ENCODE data around the gene SERPINA4.
"Not testable (repeated sequence)": the region's sequence is repeated elsewhere in the genome, so short reads cannot be mapped to it uniquely, and the experiment has no call there.

The SERPINA4 gene

DNA sequence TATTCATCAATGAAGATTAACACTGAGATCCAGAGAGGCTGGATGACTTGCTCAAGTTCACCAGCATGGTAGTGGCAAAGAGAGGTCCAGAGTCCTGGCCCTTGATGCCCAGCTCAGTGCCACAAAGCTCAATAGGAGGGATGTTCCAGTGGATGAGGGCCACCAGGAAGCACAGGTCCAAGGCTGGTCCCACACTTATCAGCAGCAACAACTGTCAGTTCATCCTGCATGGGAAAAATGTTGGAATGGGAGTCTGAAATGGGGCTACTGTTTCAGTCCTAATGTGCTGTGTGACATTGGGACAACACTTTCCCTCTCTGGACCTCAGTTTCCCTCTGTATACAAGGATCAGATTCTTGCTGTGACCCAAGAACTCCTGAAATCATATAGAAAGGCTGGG is 31.2 kb downstream of the SERPINA4 start:
- no peak for DNase-seq

DNA sequence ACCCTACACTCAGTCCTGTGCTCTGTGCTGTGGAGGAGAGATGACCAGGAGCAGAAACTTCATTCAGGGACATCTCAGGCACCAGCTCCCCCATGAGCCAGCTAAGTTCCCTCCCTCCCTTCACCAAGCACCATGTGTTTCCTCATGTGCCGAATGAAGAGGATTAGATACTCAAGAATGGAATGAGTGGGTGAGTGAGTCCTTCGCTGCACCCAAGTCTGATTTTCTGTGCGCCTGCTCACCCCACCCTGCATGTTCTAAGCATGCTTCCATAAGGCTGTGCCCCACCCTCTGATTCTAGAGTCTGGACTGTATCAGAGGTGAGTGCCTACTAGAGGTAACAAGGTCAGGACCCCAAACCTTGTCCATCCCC is 32.1 kb downstream of the SERPINA4 start:
- DNase-seq, result no peak

DNA sequence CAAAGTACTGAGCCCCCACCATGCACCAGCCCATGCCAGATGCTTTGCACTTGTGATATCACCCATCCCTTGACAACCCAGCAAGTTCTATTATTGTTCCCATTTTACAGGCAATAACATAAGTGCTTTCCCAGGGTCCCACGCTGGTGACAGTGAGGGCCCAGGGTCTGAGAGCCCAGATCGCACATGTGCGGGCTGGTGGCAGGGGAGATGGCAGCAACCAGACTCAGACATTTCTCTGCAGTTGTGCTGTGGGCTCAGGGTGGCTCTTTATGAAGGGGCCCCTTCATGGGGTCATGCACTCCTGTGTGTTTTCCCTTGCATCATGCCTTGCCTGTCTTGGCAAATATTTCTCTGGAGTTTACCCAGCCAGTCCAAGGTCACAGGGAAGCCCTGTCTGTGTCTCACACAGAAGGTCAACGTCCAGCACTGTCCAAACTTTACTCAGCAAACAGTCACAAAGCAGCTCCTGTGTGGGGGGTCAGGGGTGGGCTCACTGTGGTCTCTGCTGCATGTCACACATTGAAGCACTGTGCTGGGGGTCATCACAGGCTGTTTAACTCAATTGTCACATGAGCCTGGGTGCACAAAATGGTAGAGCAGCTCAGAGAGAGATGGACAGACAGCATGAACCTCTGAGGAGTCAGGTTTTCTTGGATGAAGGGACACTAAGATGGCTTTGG is 32.6 kb downstream of the SERPINA4 start:
- DNase-seq, result no peak

DNA sequence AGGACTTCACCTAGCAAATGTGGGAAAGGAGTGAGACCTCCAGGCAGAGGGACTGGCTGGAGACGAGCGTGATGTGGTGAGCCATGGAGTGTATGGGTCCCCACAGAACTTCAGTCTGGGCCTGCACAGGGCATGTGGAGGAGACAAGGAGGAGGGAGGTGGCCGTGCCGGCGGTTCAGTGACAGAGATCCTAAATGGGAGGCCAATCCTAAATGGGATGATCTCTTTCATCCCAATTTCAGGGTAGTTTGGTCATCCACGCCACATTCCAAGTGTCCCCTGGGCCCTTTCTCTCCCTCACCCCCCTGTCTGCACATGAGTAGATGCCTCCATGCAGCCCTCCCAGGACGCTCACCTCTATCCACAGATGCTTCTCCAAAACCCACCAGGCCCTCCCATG is 33.2 kb downstream of the SERPINA4 start:
- no peak for DNase-seq

DNA sequence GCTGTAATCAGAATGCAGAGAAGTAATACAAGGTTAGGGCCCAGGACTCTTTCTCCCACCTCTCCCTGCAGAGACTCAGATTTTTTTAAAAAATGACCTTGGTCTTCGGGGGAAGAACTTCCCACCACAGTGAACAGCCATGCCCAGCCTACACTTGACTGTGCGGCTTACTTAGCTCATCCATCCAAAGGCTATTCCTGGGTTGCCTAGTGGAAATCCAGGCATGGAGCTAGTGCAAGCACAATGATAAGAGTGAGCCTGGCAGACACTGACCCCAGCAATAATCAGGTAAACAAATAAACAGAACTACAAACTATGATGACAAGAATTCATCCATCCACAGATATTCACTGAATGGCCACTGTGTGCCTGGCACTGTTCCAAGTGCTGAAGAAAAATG is 34.7 kb downstream of the SERPINA4 start:
- DNase-seq, result no peak

DNA sequence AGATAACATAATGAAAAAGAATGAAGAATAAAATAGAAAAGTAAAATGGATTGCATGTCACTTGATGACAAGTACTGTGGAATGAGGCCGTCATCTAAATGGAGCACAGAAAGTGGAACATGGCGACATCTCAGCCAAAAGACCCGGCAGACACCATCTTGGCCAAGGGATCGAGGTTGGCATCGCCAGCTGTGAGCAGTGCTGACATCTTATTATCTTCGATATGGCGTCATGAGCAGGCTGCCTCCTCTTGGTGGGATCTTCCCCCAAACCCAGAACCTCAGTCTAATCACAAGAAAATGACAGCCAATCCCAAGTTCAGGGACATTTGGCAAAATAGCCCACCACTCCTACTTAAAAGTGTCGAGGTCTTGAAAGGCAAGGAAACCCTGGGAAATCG is 35.1 kb downstream of the SERPINA4 start:
- no peak for DNase-seq

DNA sequence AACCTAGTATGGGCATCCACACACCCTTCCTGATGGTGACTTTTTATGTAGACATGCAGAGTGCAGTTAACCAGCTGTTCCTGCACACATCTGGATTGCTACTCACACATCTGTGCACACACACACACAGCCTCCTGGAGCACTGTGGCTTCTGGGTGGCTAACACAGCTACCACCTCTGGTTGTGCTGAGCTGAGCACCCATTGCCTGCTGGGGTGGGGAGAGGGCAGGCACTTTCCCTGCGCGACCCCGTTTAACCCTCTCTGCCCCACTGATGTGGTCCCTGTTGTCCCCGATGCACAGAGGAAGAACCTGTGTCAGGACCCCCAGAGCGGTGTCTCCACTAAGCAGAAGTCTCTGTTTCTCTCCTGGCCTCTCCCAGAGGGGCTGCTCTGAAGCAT is 36.5 kb downstream of the SERPINA4 start:
- no peak for DNase-seq

DNA sequence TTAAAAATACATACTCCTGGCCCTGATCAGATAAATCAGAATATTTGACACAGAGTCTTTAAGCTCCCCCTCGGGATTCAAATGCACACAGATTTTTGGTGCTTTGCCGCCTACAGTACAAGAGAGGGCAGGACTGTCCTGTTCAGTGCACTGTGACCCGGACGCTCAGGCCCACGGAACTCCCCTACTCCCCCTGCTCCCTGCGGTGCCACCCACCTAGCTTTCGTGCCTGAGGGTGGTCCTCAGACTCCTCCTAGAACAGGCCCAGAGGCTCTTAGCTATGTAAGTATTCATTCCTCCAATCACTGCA is 37.2 kb downstream of the SERPINA4 start:
- DNase-seq, result no peak

DNA sequence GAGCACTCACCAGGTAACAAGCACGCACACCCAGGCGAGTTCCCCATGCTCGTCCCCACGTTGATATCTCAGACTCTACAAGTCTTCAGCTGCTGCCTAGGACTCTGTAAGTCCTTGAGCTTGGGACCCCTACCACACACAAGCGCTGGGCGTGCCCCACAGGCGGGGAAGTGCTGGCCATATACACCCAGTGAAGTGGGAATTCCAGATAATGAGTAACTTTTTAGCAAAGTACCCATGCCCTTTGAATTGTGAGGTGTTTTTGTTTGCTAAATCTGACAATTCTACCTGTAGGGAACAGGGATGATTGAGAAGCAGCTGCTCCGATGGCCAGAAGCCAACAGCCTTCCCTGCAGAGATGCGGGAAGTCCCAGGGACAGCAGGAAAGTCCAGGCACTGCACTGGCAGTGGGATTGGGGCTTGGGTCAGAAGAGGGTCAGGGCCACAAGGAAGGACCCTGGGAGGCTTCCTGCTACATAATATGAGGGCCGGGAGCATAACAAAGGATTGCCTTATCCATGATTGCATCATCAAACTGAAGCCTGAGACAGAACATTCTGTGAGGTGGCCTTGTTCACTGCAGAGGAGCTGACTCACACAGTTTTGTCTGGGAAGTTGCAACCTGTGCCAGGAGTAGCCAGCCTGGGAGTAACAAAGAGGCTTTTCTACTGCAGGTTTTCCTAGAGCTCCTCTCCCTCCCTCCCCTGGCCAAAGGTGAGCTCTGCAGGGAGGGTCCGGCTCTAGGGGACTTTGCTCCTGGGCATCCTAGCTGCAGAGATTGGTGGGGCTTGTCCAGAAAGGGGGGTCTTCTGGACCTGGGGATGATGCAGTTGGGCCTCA is 37.8 kb downstream of the SERPINA4 start:
- DNase-seq, result peak in 13 of 14 donors; percentile 8 to 88 (median 55)

DNA sequence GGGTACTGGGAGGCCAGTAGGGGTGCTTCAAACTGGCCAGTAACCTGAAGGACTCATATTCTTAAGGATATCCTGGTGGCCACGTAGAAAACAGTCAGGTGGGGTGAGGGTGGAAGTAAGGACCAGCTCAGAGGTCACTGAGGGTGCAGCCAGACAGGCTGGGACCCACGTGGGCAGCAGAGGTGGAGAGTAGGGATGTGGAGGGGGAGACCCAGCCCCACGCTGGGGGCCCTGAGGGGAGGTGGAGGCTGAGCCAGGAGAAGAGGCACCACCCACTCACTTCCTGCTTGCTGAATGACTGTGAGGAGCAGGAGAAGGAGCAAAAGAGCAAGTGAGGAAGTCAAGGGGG is 38.4 kb downstream of the SERPINA4 start:
- DNase-seq, result no peak

DNA sequence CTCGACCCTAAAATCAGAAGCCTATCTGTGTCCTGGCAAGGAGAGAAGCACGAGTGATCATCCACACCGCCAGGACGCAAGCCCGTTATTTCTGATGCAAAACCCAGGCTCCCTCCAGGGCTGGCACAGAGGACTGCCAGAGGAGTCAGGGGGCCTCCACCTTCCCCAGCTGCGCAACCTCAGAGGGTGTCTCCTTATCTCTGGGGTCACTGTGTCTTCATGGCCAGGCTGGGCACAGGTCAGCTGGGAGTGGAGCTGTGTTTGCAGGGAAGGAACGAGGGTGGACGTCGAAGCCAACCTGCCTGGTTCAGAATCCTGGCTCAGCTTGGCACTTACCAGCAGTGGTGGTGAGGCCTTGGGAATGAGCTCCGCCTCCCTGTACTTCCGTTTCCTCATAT is 38.9 kb downstream of the SERPINA4 start:
- DNase-seq, result no peak

DNA sequence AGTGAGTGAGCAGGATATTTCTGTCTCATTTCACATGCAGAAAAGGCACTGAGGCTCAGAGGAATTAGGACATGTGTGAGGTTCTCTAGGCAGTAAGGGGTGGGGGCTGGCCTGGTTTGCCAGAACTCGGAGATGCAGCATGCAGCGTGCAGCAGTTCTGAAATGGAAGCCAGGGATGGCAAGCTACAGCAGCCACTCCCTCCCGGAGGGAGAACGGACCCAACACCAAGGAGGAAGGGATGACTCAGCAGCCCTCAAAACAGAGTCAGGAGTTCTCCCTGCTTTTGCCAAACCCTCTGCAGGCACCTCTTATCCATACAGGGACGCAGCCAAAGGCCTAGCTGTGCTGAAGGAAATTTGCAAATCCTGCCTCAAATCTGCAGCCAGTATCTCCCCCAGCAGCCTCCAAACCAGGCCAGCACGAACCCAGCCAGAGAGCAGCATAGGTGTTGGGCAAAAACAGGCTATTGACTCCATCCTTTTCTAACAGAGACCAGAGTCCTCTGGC is 40.7 kb downstream of the SERPINA4 start:
- peak in 11 of 14 donors; percentile 8 to 82 (median 43) for DNase-seq

DNA sequence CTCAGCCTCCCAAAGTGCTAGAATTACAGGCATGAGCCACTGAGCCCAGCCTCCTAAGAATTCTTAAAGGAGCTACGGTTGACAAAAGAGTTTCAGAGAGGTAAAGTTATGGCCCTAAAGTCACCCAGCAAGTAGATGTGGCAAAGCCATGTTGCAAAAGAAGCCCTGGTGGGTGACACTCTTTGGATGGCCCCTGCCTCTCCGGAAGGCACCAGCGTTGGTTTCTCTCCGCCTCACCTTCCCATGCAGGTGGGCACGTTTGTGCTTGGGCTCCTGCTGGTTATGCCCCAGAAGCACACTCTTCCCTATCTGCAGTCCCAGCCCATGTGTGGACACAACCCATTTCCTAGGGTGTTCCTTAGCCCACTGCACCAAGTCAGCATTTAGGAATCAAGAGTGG is 41.5 kb downstream of the SERPINA4 start:
- no peak for DNase-seq

DNA sequence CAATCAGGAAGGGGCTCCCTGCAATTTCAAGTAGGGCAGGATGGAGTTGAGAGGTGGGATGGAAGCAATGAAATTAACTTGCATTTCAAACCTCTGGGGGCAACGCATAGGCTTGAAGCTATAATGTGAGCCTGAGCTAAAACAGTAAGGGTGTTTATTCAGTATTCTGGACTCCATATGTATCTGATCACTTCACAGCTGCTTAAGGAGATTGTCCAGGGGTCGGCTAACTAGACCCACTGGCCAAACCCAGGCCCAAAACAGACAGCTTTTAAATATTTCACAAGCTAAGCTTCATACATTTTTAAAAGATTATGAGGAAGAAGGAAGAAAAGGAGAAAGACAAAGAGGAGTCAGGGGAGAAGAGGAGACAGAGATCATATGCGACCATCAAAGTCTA is 44.1 kb downstream of the SERPINA4 start:
- DNase-seq, result no peak

DNA sequence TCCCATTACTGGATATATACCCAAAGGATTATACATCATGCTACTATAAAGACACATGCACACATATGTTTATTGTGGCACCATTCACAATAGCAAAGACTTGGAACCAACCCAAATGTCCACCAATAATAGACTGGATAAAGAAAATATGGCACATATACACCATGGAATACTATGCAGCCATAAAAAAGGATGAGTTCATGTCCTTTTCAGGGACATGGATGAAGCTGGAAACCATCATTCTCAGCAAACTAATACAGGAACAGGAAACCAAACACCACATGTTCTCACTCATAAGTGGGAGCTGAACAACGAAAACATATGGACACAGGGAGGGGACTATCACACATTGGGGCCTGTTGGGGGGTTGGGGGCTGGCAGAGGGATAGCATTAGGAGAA is 47.7 kb downstream of the SERPINA4 start:
- DNase-seq, result not testable (repeated sequence)

DNA sequence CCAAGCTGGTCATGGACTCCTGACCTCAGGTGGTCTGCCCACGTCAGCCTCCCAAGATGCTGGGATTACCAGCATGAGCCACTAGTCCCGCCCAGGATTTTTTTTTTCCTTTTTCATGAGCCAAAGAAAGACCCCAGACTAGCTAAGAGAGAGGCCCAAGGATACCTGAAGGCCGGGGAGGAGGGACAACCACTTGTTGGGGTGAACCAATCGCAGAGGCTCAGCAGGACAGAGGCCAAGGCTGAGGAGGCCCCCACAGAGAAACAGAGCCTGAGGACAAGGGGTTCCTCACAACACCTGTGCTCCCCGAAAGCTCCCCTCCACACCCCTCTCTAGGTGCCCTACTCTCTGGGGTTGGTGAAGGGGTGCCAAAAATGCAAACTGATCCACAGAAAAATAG is 49.9 kb downstream of the SERPINA4 start:
- no peak for DNase-seq

DNA sequence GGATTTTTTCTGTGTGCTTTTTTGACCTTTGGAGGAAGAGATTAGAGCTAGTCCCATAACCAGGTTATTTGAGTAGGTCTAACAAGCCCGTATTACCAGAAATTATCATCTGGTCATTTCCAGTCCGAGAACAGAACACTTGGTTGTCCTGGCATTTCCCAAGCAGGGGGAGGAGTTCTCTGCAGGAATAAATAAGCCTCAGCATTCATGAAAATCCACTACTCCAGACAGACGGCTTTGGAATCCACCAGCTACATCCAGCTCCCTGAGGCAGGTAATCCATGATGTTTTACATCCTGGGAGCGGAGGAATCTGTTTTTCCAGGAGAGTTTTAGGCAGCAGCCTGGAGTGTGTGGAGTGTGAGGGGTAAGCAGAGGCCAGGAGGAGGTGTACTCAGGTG is 50.9 kb downstream of the SERPINA4 start, which contains the start of gene SERPINA3:
Gene SERPINA3, plus strand, starts transcription at position 218 of the 400 bp plus-strand sequence. CDS start 2,051 bp downstream, outside the sequence.
- peak in 3 of 14 donors; percentile 18 to 75 (median 52) for DNase-seq

DNA sequence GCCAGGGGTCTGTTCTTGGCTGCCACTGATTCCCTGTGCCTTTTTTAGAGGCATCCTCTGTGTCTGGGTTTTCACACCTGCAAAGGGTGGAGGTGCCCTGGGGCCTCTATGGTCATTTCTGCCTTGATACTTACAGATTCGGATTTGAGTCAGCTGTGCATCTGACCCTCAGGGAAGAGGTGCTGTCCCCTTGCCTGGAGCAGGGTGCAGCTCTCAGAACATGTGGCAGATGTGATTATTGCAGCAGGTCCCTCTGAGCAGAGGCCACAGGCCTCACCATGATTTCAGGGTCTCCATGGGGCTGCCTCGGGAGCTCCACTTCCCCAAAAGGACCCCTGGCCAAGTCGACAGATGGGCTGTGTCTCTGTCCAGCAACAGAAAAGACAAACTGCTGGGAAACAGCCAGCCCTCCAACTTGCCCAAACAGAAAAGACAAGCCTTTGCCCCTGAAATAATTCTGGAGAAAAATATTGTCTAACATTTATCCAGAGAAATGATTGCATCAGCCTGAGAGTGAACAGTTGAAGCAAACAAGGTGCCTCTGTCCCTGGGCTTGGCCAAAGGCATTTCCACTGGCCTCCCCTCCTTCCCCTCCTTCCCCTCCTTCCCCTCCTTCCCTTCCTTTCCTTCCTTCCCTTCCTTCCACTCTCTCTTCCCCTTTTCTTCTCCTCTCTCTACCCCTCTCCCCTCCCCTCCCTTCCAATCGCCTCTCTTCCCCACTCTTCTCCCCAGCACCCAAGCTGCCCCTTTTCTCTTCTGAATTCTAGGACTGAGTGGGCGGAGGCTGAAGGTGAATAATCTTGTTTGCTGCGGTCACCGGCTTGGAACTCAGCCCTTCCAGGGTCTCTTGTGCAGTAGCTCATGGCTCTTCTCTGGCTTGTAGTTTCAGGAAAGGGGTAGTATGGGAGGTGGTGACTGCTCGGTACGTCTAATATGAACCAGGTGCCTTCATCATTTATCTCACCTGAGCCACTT is 51.6 kb downstream of the SERPINA4 start:
- peak in 1 of 14 donors; percentile 72 for DNase-seq

DNA sequence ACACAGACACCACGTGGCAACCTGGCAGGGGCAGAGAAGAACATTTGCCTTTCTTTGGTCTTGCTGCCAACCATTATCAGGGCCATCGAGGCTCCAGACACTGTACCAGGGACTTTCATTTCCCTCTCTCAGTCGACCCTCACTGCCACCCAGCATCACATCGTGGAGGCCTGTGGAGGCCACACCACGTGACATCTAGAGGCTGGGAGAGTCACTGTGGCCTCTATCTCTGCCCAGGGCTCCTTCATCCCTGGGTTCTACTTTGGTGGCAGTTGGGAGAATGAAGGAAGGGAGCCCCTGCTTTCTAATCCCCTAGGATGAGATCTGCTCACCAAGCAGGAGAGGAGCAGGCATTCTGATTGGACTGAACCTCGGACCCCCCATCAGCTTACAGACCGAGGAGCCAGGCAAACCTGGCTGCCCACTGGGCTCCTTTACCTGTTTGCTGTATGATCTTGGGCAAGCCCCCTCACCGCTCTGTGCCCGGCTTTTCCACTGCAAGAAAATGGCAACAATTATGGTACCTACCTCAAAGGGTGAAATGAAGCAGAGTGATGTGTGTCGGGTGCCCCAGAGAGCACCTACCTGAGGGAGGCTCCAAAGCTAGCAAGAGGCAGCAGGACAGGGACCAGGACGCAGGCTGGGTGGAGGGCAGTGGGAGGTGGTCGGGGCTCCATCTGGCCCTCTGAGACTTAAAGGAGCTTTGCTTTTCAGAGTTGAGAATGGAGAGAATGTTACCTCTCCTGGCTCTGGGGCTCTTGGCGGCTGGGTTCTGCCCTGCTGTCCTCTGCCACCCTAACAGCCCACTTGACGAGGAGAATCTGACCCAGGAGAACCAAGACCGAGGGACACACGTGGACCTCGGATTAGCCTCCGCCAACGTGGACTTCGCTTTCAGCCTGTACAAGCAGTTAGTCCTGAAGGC is 52.7 kb downstream of the SERPINA4 start:
- DNase-seq, result no peak

DNA sequence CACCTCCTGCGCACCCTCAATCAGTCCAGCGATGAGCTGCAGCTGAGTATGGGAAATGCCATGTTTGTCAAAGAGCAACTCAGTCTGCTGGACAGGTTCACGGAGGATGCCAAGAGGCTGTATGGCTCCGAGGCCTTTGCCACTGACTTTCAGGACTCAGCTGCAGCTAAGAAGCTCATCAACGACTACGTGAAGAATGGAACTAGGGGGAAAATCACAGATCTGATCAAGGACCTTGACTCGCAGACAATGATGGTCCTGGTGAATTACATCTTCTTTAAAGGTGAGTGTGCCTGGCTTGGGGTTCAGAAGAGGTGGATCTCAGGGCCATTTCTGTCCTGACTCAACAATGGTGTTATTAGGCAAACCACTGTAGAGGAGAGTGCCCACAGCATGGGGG is 53.6 kb downstream of the SERPINA4 start:
- DNase-seq, result no peak

DNA sequence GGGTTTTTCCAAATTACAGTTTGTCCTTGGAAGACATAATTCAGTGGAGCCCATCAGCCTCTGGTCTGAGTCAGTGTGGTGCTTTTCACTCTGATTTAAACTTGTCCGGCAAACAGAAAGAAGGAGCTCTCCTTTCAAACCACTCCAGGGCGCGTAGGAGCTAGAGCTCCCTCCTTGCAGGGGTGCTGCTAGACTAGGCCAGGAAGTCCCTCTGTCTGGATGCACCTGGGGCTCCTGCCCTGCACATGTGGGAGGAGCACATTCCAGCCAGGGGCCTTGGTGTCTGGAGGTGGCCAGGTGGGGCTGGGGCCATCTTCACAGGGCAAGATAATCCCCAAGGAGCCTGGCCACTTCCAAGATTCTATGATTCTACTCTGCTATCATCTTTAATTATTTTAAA is 54.0 kb downstream of the SERPINA4 start:
- DNase-seq, result peak in 1 of 14 donors; percentile 35

Measured in C1 segment of cervical spinal cord (tissue), 14 donors.